SK-N-SH (cell line): ENCODE measurements around the gene RMND1. TPM values are rescaled to one million over a fixed set of nuclear protein-coding genes. Genes with fewer than 3 reads are reported as not detected.
A peak's percentile ranks its signal among the peaks of the same experiment; 100 is the strongest.

Source experiments
- CTCF ChIA-PET: fragments of 300-600, 350-600 bp; formaldehyde crosslinking; extraction: SDS; loops from one replicate; lab custom pipeline; 2021; lab: Yijun Ruan, JAX
- POLR2A ChIA-PET: fragments of 350-600 bp; sonication (Branson Sonifier 250); formaldehyde crosslinking; extraction: SDS; loops from one replicate; lab custom pipeline; 2020; ENCODE audit warnings: antibody characterized with exemption, inconsistent platforms; lab: Yijun Ruan, JAX
- DNase-seq: peaks from one replicate; pipeline ENCODE4 v3.0.0; 2012
- H2AFZ ChIP-seq: fragments of 200-600 bp; sonication (generic); 2 replicates; pipeline ENCODE4 v1.8.1; 2016; ENCODE audit warnings: antibody characterized with exemption, mild to moderate bottlenecking, low read depth
- H3F3A ChIP-seq: fragments of 200-600 bp; sonication (generic); replicated peaks from 2 replicates; pipeline ENCODE3; 2016; ENCODE audit warnings: antibody characterized with exemption, mild to moderate bottlenecking; ENCODE audit not compliant: insufficient read depth
- H3K27ac ChIP-seq, 2 experiments: fragments of 200-500 bp in 1 of 2; fragments of 200-600 bp in 1 of 2; sonication (Bioruptor generic) in 1 of 2; sonication (generic), shearing (Covaris generic) in 1 of 2; 2 replicates each; pipeline versions ENCODE4 v1.5.1 to v1.6.1; 2014 to 2016; ENCODE audit warnings: low read depth in 2 of 2, inconsistent platforms in 1 of 2, low read length in 1 of 2, mild to moderate bottlenecking in 1 of 2, mixed read lengths in 1 of 2
- H3K27me3 ChIP-seq: fragments of 200-600 bp; sonication (generic), shearing (Covaris generic); 2 replicates; pipeline ENCODE4 v1.6.1; 2016; ENCODE audit warnings: mixed run types; ENCODE audit not compliant: insufficient read depth
- H3K36me3 ChIP-seq, 2 experiments: fragments of 200-500 bp in 1 of 2; fragments of 200-600 bp in 1 of 2; sonication (Bioruptor generic) in 1 of 2; sonication (generic) in 1 of 2; replicated peaks in 1 of 2; 2 replicates each; pipeline versions ENCODE3 to v1.5.1; 2014 to 2016; ENCODE audit warnings: low read length in 1 of 2, mild to moderate bottlenecking in 1 of 2; ENCODE audit not compliant: insufficient read depth in 2 of 2, control insufficient read depth in 1 of 2
- H3K4me1 ChIP-seq, 2 experiments: fragments of 200-500 bp in 1 of 2; fragments of 200-600 bp in 1 of 2; sonication (Bioruptor generic) in 1 of 2; sonication (generic), shearing (Covaris generic) in 1 of 2; 2 replicates each; pipeline versions ENCODE4 v1.5.1 to v1.6.1; 2014 to 2016; ENCODE audit warnings: low read depth in 1 of 2, low read length in 1 of 2, mixed run types in 1 of 2; ENCODE audit not compliant: insufficient read depth in 2 of 2, control insufficient read depth in 1 of 2
- H3K4me2 ChIP-seq: fragments of 200-600 bp; sonication (generic), shearing (Covaris generic); 2 replicates; pipeline ENCODE4 v1.6.1; 2017; ENCODE audit warnings: mixed run types
- H3K4me3 ChIP-seq, 2 experiments: fragments of 200-500 bp in 1 of 2; fragments of 200-600 bp in 1 of 2; sonication (Bioruptor generic) in 1 of 2; sonication (generic), shearing (Covaris generic) in 1 of 2; 2 replicates each; pipeline versions ENCODE4 v1.5.1 to v1.8.1; 2014 to 2016; ENCODE audit warnings: low read depth in 2 of 2, inconsistent platforms in 1 of 2, low read length in 1 of 2, mild to moderate bottlenecking in 1 of 2, mixed read lengths in 1 of 2, moderate library complexity in 1 of 2
- H3K79me2 ChIP-seq: fragments of 200-600 bp; sonication (generic); 2 replicates; pipeline ENCODE4 v1.8.1; 2017; ENCODE audit warnings: mild to moderate bottlenecking; ENCODE audit not compliant: insufficient read depth
- H3K9ac ChIP-seq: fragments of 200-600 bp; sonication (generic); 2 replicates; pipeline ENCODE4 v1.6.1; 2017; ENCODE audit warnings: mixed run types
- H3K9me2 ChIP-seq: fragments of 200-600 bp; sonication (generic); 2 replicates; pipeline ENCODE4 v1.6.1; 2017; ENCODE audit warnings: mixed run types
- H3K9me3 ChIP-seq: fragments of 200-600 bp; sonication (generic); 2 replicates; pipeline ENCODE4 v1.6.1; 2017; ENCODE audit warnings: mixed run types, mild to moderate bottlenecking, moderate library complexity
- H4K20me1 ChIP-seq: fragments of 200-600 bp; sonication (generic); 2 replicates; pipeline ENCODE4 v1.6.1; 2017; ENCODE audit warnings: mild to moderate bottlenecking, mixed run types; ENCODE audit not compliant: insufficient read depth
- ELF1 ChIP-seq: IDR thresholded peaks from 2 replicates; pipeline ENCODE4 v1.4.0; 2012
- EP300 ChIP-seq, 2 experiments: IDR thresholded peaks; 2 replicates each; pipeline versions ENCODE4 v1.4.0 to v1.6.1; 2012; ENCODE audit warnings: borderline replicate concordance in 1 of 2, low read depth in 1 of 2, low read length in 1 of 2
- EZH2phosphoT487 ChIP-seq: fragments of 200-600 bp; sonication (generic); IDR thresholded peaks from 2 replicates; pipeline ENCODE4 v1.6.1; 2017; ENCODE audit warnings: low read depth, mixed run types, mild to moderate bottlenecking, antibody characterized with exemption, moderate library complexity, borderline replicate concordance
- FOSL2 ChIP-seq: IDR thresholded peaks from 2 replicates; pipeline ENCODE4 v1.4.0; 2012; ENCODE audit warnings: low read depth, mild to moderate bottlenecking, moderate library complexity, borderline replicate concordance
- GATA2 ChIP-seq: sonication (generic); formaldehyde crosslinking; IDR thresholded peaks from 2 replicates; pipeline ENCODE4 v1.5.0; 2020; ENCODE audit warnings: mild to moderate bottlenecking, missing genetic modification reagents
- MXI1 ChIP-seq: IDR thresholded peaks from 2 replicates; pipeline ENCODE4 v1.6.1; 2012; ENCODE audit warnings: mild to moderate bottlenecking, low read depth, low read length, improper control_type of control experiment
- RCOR1 ChIP-seq: fragments of 150-350 bp; IDR thresholded peaks from 2 replicates; pipeline ENCODE4 v1.6.1; 2017; ENCODE audit warnings: antibody characterized with exemption, low read length
- SIN3A ChIP-seq: IDR thresholded peaks from 2 replicates; pipeline ENCODE4 v1.6.1; 2012; ENCODE audit warnings: low read depth, mild to moderate bottlenecking, low read length, moderate library complexity, borderline replicate concordance
- SMC3 ChIP-seq: IDR thresholded peaks from 2 replicates; pipeline ENCODE4 v1.6.1; 2012; ENCODE audit warnings: low read depth, low read length, improper control_type of control experiment
- TCF12 ChIP-seq: IDR thresholded peaks from 2 replicates; pipeline ENCODE4 v1.4.0; 2012
- WGBS: methylation state at CpG from one replicate; pipeline ENCODE4 v1.1.6; 2017; ENCODE audit warnings: low lambda C conversion rate; 5-methylcytosine and 5-hydroxymethylcytosine counted together
- polyA plus RNA-seq, 3 experiments: library from polyadenylated mRNA; depleted of rRNA; stranded (reverse); fragments of >200 nt; gene quantifications; 2 replicates each; pipeline ENCODE4 v1.2.3, GENCODE V29; 2012
- TF ChIP-seq, protein P1 (sequence below): fragments of 200-600 bp; sonication (generic); IDR thresholded peaks from 2 replicates; pipeline ENCODE4 v1.6.1; 2017; ENCODE audit warnings: antibody characterized with exemption, mild to moderate bottlenecking, moderate library complexity
- TF ChIP-seq, protein P2 (sequence below): IDR thresholded peaks from 2 replicates; pipeline ENCODE4; 2012
- TF ChIP-seq, protein P3 (sequence below): fragments of 150-350 bp; IDR thresholded peaks from 2 replicates; pipeline ENCODE4 v1.6.1; 2016; ENCODE audit warnings: mild to moderate bottlenecking, low read depth, low read length

Gene RMND1
- polyA plus RNA-seq, 1 of the 3 experiments (the other 2 are of a cell fraction): 14.8 TPM

DNA sequence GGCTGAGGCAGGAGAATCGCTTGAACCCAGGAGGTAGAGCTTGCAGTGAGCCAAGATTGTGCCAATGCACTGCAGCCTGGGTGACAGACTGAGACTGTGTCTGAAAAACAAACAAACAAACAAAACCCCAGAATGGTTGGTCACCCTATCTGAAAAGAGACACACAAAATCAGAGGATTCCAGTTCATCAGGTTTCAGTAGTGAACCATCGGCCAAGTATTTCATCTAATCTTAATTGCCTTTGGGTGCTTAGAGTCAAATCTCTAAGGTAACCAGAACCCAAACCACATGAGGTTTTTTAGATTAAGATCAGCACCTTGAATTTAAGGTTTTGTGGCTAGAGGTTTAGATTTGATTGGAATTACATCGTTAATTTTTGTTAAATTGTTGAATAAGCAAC is 52.2 kb downstream of the RMND1 start:
- H3K9me2 ChIP-seq: no peaks in the 10 kb centered on the region
- H3K9ac ChIP-seq: no peak overlapping the region
- WGBS: 79% methylated on average over 3 of the region's 3 CpGs
- no peaks in the 10 kb centered on the region for H3K27me3 ChIP-seq
- H3K4me2 ChIP-seq: no peak overlapping the region
- H4K20me1 ChIP-seq: peaks cover 99% of the 10 kb centered on the region
- peaks cover 3 to 7% of the 10 kb centered on the region in 2 experiments; a peak in 2 of 4 replicates for H3K4me1 ChIP-seq
- ChIA-PET CTCF (no interaction called here), POLR2A (no interaction called here)
- no peaks in the 10 kb centered on the region for H3K9me3 ChIP-seq
- no peak overlapping the region for H3K4me3 ChIP-seq
- no peak for TF ChIP-seq TCF12
- no peak for TF ChIP-seq RCOR1
- TF ChIP-seq EZH2phosphoT487: no peak
- TF ChIP-seq SMC3: no peak
- TF ChIP-seq, protein P1, sequence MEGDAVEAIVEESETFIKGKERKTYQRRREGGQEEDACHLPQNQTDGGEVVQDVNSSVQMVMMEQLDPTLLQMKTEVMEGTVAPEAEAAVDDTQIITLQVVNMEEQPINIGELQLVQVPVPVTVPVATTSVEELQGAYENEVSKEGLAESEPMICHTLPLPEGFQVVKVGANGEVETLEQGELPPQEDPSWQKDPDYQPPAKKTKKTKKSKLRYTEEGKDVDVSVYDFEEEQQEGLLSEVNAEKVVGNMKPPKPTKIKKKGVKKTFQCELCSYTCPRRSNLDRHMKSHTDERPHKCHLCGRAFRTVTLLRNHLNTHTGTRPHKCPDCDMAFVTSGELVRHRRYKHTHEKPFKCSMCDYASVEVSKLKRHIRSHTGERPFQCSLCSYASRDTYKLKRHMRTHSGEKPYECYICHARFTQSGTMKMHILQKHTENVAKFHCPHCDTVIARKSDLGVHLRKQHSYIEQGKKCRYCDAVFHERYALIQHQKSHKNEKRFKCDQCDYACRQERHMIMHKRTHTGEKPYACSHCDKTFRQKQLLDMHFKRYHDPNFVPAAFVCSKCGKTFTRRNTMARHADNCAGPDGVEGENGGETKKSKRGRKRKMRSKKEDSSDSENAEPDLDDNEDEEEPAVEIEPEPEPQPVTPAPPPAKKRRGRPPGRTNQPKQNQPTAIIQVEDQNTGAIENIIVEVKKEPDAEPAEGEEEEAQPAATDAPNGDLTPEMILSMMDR: no peak
- no peak for TF ChIP-seq EP300 (IDR thresholded peaks at IDR 0.05; ENCODE audit: borderline replicate concordance in 1 of 2, low read depth in 1 of 2, low read length in 1 of 2)
- H3K36me3 ChIP-seq: peaks cover 30 to 55% of the 10 kb centered on the region in 2 experiments
- no peak overlapping the region for H2AFZ ChIP-seq
- peak overlapping the region in 1 of 2 experiments; percentile 59; a peak in 2 of 4 replicates for H3K27ac ChIP-seq
- peaks cover 100% of the 10 kb centered on the region for H3K79me2 ChIP-seq
- H3F3A ChIP-seq: peaks cover 41% of the 10 kb centered on the region
- DNase-seq: no peak

DNA sequence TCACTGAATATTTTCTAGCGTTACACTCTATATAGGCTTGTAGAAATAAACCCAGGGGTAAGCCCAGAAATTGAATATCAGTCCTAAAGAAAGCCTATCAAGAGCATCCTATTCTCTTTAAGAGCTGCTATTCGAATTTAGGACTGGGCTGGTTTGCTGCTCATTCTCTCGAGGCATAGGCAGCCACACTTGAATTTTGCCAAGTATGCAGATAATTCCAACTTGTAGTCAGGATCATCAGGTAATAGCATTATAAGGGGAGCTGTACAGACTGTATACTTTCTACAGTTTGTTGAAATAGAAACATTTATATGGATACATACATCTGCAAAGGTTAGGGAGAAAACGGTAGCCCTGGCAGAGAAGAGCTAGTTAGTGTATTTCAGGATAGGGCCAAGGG is 58.5 kb downstream of the RMND1 start:
- DNase-seq: no peak
- Histone ChIP-seq H3K9me3 (no peaks in the 10 kb centered on the region; the same call in 1 of the 2 replicates), H3K4me2 (peak overlapping the region; percentile 97), H3F3A (peaks cover 30% of the 10 kb centered on the region), H3K4me1 (peaks cover 19 to 20% of the 10 kb centered on the region in 2 experiments), H3K9ac (peak overlapping the region; percentile 95; the same call in 1 of the 2 replicates), H3K27me3 (no peaks in the 10 kb centered on the region), H4K20me1 (peaks cover 68% of the 10 kb centered on the region), H3K4me3 (peak overlapping the region; percentile 76 to 92; a peak in 1 of 4 replicates), H3K79me2 (peaks cover 84% of the 10 kb centered on the region), H3K36me3 (peaks cover 8 to 25% of the 10 kb centered on the region in 2 experiments), H3K27ac (peak overlapping the region in 1 of 2 experiments; percentile 98; a peak in 1 of 4 replicates), H2AFZ (no peak overlapping the region), H3K9me2 (no peaks in the 10 kb centered on the region)
- CTCF ChIA-PET: interaction anchor here (1.0 to 4.8 kb wide), 2 partner anchors 12 to 13 kb away, joined by 7 to 44 read pairs; no protein-coding TSS in a partner anchor
- no peak for TF ChIP-seq FOSL2
- no peak for TF ChIP-seq ELF1
- TF ChIP-seq MXI1: no peak
- no peak for TF ChIP-seq GATA2 (CRISPR knock-in tag)
- TF ChIP-seq, protein P2, sequence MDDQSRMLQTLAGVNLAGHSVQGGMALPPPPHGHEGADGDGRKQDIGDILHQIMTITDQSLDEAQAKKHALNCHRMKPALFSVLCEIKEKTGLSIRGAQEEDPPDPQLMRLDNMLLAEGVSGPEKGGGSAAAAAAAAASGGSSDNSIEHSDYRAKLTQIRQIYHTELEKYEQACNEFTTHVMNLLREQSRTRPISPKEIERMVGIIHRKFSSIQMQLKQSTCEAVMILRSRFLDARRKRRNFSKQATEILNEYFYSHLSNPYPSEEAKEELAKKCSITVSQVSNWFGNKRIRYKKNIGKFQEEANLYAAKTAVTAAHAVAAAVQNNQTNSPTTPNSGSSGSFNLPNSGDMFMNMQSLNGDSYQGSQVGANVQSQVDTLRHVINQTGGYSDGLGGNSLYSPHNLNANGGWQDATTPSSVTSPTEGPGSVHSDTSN: no peak
- TF ChIP-seq, protein P3, sequence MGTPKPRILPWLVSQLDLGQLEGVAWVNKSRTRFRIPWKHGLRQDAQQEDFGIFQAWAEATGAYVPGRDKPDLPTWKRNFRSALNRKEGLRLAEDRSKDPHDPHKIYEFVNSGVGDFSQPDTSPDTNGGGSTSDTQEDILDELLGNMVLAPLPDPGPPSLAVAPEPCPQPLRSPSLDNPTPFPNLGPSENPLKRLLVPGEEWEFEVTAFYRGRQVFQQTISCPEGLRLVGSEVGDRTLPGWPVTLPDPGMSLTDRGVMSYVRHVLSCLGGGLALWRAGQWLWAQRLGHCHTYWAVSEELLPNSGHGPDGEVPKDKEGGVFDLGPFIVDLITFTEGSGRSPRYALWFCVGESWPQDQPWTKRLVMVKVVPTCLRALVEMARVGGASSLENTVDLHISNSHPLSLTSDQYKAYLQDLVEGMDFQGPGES: no peak
- no peak for TF ChIP-seq SIN3A
- TF ChIP-seq TCF12: no peak
- POLR2A ChIA-PET: no interaction called here
- 71% methylated on average over 4 of the region's 4 CpGs for WGBS
